ENCODE results near the gene TNFRSF12A. TPM values are rescaled to one million over a fixed set of nuclear protein-coding genes. Genes with fewer than 3 reads are reported as not detected.
"Not testable (repeated sequence)": the region's sequence is repeated elsewhere in the genome, so short reads cannot be mapped to it uniquely, and the experiment has no call there.

TNFRSF12A gene
- total RNA-seq, 4 donors from 2014 or later = 12.6 to 76.2 (median 24.0) TPM

DNA sequence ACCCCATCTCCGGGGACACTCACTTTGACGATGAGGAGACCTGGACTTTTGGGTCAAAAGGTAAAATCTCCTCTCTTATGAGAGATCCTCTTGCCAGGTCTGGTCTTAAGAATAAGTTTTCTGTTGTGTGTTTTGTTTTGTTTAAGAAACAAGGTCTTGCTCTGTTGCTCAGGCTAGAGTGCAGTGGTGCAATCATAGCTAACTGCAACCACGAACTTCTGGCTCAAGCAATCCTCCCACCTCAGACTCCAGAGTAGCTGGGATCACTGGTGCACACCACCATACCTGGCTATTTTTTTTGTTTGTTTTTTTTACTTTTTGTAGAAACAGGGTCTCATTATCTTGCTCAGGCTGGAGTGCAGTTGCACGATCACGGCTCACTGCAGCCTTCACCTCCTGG is 30.3 kb downstream of the TNFRSF12A start:
- no peaks in the 10 kb centered on the region for H3K36me3 ChIP-seq
- TF ChIP-seq, protein P1, sequence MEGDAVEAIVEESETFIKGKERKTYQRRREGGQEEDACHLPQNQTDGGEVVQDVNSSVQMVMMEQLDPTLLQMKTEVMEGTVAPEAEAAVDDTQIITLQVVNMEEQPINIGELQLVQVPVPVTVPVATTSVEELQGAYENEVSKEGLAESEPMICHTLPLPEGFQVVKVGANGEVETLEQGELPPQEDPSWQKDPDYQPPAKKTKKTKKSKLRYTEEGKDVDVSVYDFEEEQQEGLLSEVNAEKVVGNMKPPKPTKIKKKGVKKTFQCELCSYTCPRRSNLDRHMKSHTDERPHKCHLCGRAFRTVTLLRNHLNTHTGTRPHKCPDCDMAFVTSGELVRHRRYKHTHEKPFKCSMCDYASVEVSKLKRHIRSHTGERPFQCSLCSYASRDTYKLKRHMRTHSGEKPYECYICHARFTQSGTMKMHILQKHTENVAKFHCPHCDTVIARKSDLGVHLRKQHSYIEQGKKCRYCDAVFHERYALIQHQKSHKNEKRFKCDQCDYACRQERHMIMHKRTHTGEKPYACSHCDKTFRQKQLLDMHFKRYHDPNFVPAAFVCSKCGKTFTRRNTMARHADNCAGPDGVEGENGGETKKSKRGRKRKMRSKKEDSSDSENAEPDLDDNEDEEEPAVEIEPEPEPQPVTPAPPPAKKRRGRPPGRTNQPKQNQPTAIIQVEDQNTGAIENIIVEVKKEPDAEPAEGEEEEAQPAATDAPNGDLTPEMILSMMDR (IDR thresholded peaks at IDR 0.05) = no peak
- no peak for TF ChIP-seq POLR2A (IDR thresholded peaks at IDR 0.05)
- intact Hi-C loops (cut with DNase I; ENCODE audit: low total_unique reads) = no loop called here
- H3K4me3 ChIP-seq = no peak overlapping the region
- H3K27me3 ChIP-seq = peaks cover 12 to 18% of the 10 kb centered on the region in 2 donors
- no peak overlapping the region for H3K27ac ChIP-seq
- peaks cover 0 to 15% of the 10 kb centered on the region in 2 donors for H3K4me1 ChIP-seq
- DNase-seq = no peak
- no peaks in the 10 kb centered on the region for H3K9me3 ChIP-seq

DNA sequence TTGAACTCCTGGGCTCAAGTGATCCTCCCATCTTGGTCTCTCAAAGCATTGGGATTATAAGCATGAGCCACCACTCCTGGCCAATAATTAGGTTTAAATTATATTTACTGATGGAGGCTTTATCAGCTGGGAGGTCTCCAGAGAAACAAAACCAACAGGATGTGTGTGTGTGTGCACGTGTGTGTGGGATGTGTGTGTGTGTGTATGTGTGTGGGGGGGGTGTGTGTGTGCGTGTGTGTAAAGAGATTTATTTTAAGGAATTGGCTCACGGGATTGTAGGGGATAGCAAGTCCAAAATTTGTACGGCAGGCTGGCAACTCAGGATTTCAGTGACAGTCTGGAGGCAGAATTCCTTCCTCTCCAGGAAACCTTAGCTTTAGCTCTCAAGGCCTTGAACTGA is 30.8 kb downstream of the TNFRSF12A start:
- Histone ChIP-seq H3K27ac (no peak overlapping the region), H3K4me1 (peaks cover 0 to 10% of the 10 kb centered on the region in 2 donors), H3K4me3 (no peak overlapping the region), H3K9me3 (no peaks in the 10 kb centered on the region), H3K36me3 (no peaks in the 10 kb centered on the region), H3K27me3 (peaks cover 7 to 13% of the 10 kb centered on the region in 2 donors)
- no peak for TF ChIP-seq POLR2A (IDR thresholded peaks at IDR 0.05)
- TF ChIP-seq, protein P1 (IDR thresholded peaks at IDR 0.05) = no peak
- intact Hi-C loops (cut with DNase I; ENCODE audit: low total_unique reads) = no loop called here
- no peak for DNase-seq

DNA sequence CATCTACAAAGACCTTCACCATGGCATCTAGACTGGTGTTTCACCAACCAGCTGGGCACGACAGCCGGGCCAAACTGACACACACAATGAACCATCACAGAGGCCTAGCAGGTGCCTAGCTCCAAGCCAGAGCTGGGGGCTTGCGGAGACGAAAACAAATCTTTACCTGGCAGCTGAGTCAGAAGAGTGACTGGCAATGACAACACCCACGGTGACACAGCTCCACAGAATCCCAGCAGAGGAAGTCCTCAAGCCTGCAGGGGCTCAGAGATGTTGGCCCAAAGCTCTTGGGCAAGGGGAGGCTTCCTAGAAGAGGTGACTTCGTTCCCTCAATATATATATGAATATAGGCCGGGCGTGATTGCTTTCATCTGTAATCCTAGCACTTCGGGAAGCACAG is 31.3 kb downstream of the TNFRSF12A start:
- intact Hi-C loops (cut with DNase I; ENCODE audit: low total_unique reads) = no loop called here
- no peak for DNase-seq
- no peak for TF ChIP-seq POLR2A (IDR thresholded peaks at IDR 0.05)
- TF ChIP-seq, protein P1 (IDR thresholded peaks at IDR 0.05) = no peak

DNA sequence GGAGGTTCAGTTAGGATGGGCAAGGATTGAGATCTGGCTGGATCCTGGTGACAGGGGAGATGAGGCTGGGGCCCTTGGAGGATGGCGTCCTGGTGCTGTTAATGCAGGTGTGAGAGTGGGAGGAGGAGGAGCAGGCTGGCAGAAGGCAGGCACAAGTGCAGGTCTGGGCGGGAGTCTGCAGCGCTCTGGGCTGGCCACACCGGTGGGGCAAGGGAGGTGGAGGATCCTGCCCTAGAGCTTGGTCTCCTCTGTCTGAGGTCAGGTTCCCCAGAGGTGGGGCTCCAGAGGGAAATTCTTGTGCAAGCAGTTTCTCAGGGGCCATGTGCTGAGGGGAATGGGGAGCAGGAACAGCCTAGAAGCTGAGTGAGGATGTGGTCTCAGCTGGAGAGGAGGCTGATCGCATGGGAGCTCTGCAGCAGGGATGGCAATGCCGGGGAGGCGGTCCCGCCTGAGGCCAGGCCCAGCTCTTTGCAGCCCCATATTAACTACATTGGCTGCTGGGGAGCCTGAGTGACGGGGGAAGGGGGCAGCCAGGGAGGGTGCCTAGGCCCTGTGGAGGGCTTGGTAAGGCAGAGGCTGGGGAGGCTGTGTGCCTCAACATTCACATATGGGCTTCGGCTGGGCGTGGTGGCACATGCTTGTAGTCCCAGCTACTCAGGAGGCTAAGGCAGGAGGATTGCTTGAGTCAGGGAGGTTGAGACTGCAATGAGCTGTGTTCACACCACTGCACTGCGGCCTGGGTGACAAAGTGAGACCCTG is 32.6 kb downstream of the TNFRSF12A start:
- H3K4me3 ChIP-seq; H3K36me3 ChIP-seq; H3K4me1 ChIP-seq; H3K27me3 ChIP-seq; intact Hi-C loops (cut with DNase I; ENCODE audit: low total_unique reads); DNase-seq; H3K9me3 ChIP-seq; H3K27ac ChIP-seq: not testable (repeated sequence)

More for the DNA sequence above, 31.3 kb downstream of the TNFRSF12A start:
- H3K27ac ChIP-seq = no peak overlapping the region
- H3K9me3 ChIP-seq = no peaks in the 10 kb centered on the region
- H3K4me3 ChIP-seq = no peak overlapping the region
- H3K4me1 ChIP-seq = peaks cover 0 to 5% of the 10 kb centered on the region in 2 donors
- no peaks in the 10 kb centered on the region for H3K36me3 ChIP-seq
- H3K27me3 ChIP-seq = peaks cover 6 to 8% of the 10 kb centered on the region in 2 donors

DNA sequence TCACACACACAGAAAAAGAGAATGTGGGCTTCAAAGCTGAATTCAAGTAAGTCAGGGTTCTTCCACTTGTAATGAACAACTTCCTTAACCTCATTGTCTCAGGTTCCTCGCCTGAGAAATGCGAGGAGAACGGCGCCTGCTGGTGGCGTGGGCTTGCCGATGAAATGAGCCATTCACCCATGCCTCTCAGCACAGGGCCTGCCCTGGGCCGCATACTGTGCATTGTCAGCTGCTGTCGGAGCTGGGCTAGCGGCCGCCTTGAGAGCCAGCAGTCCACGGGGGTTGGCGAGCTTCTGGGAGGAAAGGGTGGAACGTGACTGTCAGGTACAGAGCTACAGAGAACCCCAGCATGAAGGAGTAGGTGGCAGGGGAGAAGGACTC is 33.2 kb downstream of the TNFRSF12A start:
- H3K27me3 ChIP-seq; H3K4me3 ChIP-seq; H3K36me3 ChIP-seq; DNase-seq; H3K4me1 ChIP-seq; H3K27ac ChIP-seq; H3K9me3 ChIP-seq; intact Hi-C loops (cut with DNase I; ENCODE audit: low total_unique reads): not testable (repeated sequence)

DNA sequence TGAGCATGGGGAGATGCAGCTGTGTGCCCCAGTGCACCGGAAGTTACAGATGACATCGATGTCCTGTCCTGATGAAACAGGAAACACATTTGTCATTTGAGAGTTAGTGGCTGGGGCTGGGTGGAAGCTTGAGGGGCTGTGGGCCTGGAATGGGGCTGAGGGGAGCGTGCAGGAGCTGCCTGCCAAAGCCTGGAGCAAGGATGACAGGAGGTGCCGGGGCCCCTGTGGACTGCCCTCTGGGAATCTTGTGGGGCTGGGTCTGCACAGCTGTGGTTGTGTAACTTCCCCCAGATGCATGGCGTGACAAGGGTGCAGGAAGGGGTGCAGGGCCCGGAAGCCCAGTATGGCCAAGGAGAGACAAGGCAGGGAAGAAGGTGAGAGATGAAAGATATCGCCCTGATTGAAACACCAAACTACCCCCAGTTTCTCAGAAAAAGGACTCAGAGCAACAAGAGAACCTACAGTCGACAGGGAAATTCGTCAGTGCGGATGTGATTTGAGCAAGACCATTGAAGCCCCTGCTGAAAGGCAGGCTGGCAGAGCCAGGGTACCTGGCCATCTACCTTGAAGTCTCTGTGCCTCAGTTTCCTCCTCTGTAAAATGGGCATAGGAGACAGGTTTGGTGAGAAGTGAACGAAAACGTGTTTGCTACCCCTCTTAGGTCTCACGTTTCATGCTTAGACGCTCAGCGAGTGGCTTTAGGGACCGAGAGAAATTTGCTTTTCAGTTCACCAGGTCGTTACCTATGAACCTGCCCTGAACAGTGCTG is 35.0 kb downstream of the TNFRSF12A start:
- Histone ChIP-seq H3K27me3 (no peaks in the 10 kb centered on the region), H3K4me1 (peaks cover 0 to 10% of the 10 kb centered on the region in 2 donors), H3K9me3 (no peaks in the 10 kb centered on the region), H3K4me3 (no peak overlapping the region), H3K27ac (no peak overlapping the region), H3K36me3 (no peaks in the 10 kb centered on the region)
- DNase-seq = no peak
- intact Hi-C loops (cut with DNase I; ENCODE audit: low total_unique reads) = loop anchor here (5.0 kb wide), 1 partner anchor 112 kb away; no protein-coding TSS in a partner anchor
- no peak for TF ChIP-seq POLR2A (IDR thresholded peaks at IDR 0.05)
- TF ChIP-seq, protein P1 (IDR thresholded peaks at IDR 0.05) = no peak

DNA sequence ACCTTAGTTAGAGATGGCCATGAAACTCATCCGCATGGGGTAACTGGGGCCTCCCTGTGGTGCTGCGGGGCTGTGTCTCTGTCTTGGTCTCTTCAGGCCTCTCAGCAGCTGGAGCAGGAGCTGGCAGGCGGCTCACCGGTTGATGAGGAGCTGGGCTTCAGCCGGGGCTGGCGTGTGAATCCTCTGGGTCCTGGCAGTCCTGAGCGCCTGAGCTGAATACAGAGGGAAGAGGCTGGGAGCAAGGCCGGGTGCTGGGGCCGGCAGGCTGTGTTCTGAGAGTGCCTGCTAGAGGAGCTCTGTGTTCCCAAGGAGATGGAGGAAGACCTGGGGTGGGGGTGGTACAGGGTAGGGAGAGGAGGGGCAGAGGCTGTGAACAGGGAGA is 35.6 kb downstream of the TNFRSF12A start:
- H3K27me3 ChIP-seq, H3K27ac ChIP-seq, H3K4me3 ChIP-seq, H3K9me3 ChIP-seq, H3K36me3 ChIP-seq, H3K4me1 ChIP-seq, DNase-seq: not testable (repeated sequence)
- intact Hi-C loops (cut with DNase I; ENCODE audit: low total_unique reads) = loop anchor here (5.0 kb wide), 1 partner anchor 112 kb away; no protein-coding TSS in a partner anchor
